ENCODE data around the gene OR2S2. TPM values are rescaled to one million over a fixed set of nuclear protein-coding genes. Genes with fewer than 3 reads are reported as not detected.

The OR2S2 gene
- total and polyA plus RNA-seq, 12 donors, result not detected

GRCh38 chr9:35910613-35911359 is 47.2 kb downstream of the OR2S2 start:
- no peaks in the 10 kb centered on the region for H3K9me3 ChIP-seq
- TF ChIP-seq CTCF (IDR thresholded peaks at IDR 0.05), result peak; percentile 23 to 64 (median 53)
- H3K27ac ChIP-seq, result peak overlapping the region; percentile 84 to 98 (median 93)
- ATAC-seq, result no peak
- intact Hi-C loops (cut with DNase I), result no loop called here
- H3K36me3 ChIP-seq, result no peaks in the 10 kb centered on the region
- H3K4me3 ChIP-seq, result peak overlapping the region; percentile 0 to 54 (median 46)
- H3K27me3 ChIP-seq, result no peaks in the 10 kb centered on the region
- peaks cover 28 to 93% (median 81%) of the 10 kb centered on the region in 9 donors for H3K4me1 ChIP-seq
- peak in 1 of 2 donors; percentile 36 for DNase-seq
- WGBS, 2 donors, result 51 to 58% methylated on average over 14 of the region's 14 CpGs

GRCh38 chr9:35909687-35910612 is 48.0 kb downstream of the OR2S2 start:
- H3K9me3 ChIP-seq, result no peaks in the 10 kb centered on the region
- intact Hi-C loops (cut with DNase I), result loop anchor here in 1 of 10 donors (10.0 kb wide), 1 partner anchor 255 kb away; the partner anchor contains the start of genes CCDC107, RMRP and SIT1
- peak in 1 of 2 donors; percentile 49 for DNase-seq
- H3K36me3 ChIP-seq, result no peaks in the 10 kb centered on the region
- peak overlapping the region; percentile 0 to 54 (median 46) for H3K4me3 ChIP-seq
- WGBS, 2 donors, result 66 to 76% methylated on average over 34 of the region's 34 CpGs
- peaks cover 32 to 93% (median 86%) of the 10 kb centered on the region in 9 donors for H3K4me1 ChIP-seq
- peak in 1 of 9 donors; percentile 14 for TF ChIP-seq CTCF (IDR thresholded peaks at IDR 0.05)
- peak in 7 of 8 donors; percentile 1 to 30 (median 11) for ATAC-seq
- peak overlapping the region; percentile 84 to 98 (median 93) for H3K27ac ChIP-seq
- no peaks in the 10 kb centered on the region for H3K27me3 ChIP-seq

- H3K27me3 ChIP-seq, result no peaks in the 10 kb centered on the region
- DNase-seq (peak; percentile 37 to 48), ATAC-seq (peak in 5 of 8 donors; percentile 2 to 20 (median 10))
- peak within 1 kb of the TSS; percentile 84 to 98 (median 93) for H3K27ac ChIP-seq
- TF ChIP-seq CTCF (IDR thresholded peaks at IDR 0.05), result no peak
- H3K4me3 ChIP-seq, result peak within 1 kb of the TSS; percentile 0 to 54 (median 46)
- peaks cover 30 to 93% (median 86%) of the 10 kb centered on the region in 9 donors for H3K4me1 ChIP-seq
- intact Hi-C loops (cut with DNase I), result loop anchor here in 1 of 10 donors (10.0 kb wide), 1 partner anchor 254 kb away; the partner anchor contains the start of genes CCDC107, RMRP and SIT1
- H3K36me3 ChIP-seq, result no peaks in the 10 kb centered on the region
- WGBS, 2 donors, result 56 to 59% methylated on average over 11 of the region's 11 CpGs
- no peaks in the 10 kb centered on the region for H3K9me3 ChIP-seq
Measured at GRCh38 chr9:35909274-35909673, 48.7 kb downstream of the OR2S2 start, which contains the start of gene SPAAR. Gene SPAAR, plus strand, starts transcription at chr9:35909490. Its CDS starts 974 bp downstream, at chr9:35910464.

Data from heart right ventricle (tissue), 16 donors.